HCT116 (cell line): Measurements from ENCODE around the gene TCL1B. TPM values are rescaled to one million over a fixed set of nuclear protein-coding genes. Genes with fewer than 3 reads are reported as not detected.

Experiments used
- ATAC-seq: fragments of 200-7000 bp; cut with Tn5 transposase; 2 replicates; pipeline ENCODE4 v1.9.1; 2020; ENCODE audit warnings: mild to moderate bottlenecking, moderate library complexity
- BruUV-seq: library from RNA; stranded (reverse); fragments of 400-500 nt; replicated peaks from 2 replicates; lab custom pipeline; 2021; lab: Mats Ljungman, UMichigan
- CTCF ChIA-PET: fragments of 300-600 bp; sonication (Branson Sonifier 250); formaldehyde crosslinking; loops from one replicate; lab custom pipeline; 2021; ENCODE audit warnings: antibody characterized with exemption; lab: Charles Lee
- POLR2A ChIA-PET: fragments of 300-600, 350-600 bp; sonication (Branson Sonifier 250); formaldehyde crosslinking; loops from one replicate; lab custom pipeline; 2021; ENCODE audit warnings: antibody characterized with exemption; lab: Charles Lee
- RAD21 ChIA-PET, 2 experiments: fragments of 300-600 bp; sonication (Branson Sonifier 250); formaldehyde crosslinking; loops; one replicate each; lab custom pipeline; 2023; ENCODE audit warnings: low total read pairs in 2 of 2; ENCODE audit not compliant: uncharacterized antibody in 2 of 2, unreplicated experiment in 2 of 2, low non-redundant PET in 1 of 2; lab: Charles Lee
- DNase-seq: peaks from one replicate; pipeline ENCODE4 v3.0.0-alpha.2; 2010; ENCODE audit warnings: low read depth, low spot score
- H2AFZ ChIP-seq: fragments of 200-600 bp; shearing (Covaris generic), sonication (generic); 2 replicates; pipeline ENCODE4 v1.6.1; 2017; ENCODE audit warnings: low read depth, mixed run types, mixed read lengths, antibody characterized with exemption, low read length; ENCODE audit not compliant: poor library complexity, severe bottlenecking
- H3K27ac ChIP-seq: 2 replicates; pipeline ENCODE4 v1.5.1; 2012; ENCODE audit warnings: low read depth, low read length
- H3K27me3 ChIP-seq: fragments of 200-600 bp; sonication (generic); 2 replicates; pipeline ENCODE4 v1.6.1; 2016; ENCODE audit warnings: mixed run types, low read length, mixed read lengths; ENCODE audit not compliant: insufficient read depth
- H3K36me3 ChIP-seq, 2 experiments: fragments of 200-500 bp in 1 of 2; fragments of 200-600 bp in 1 of 2; sonication (Bioruptor generic) in 1 of 2; sonication (generic) in 1 of 2; 2 replicates each; pipeline versions ENCODE4 v1.5.1 to v1.6.1; 2014 to 2016; ENCODE audit warnings: low read length in 2 of 2, inconsistent platforms in 1 of 2, mixed read lengths in 1 of 2, mixed run types in 1 of 2; ENCODE audit not compliant: insufficient read depth in 2 of 2, control insufficient read depth in 1 of 2
- H3K4me1 ChIP-seq, 2 experiments: fragments of 200-600 bp in 1 of 2; sonication (generic) in 1 of 2; 2 replicates each; pipeline versions ENCODE4 v1.5.1 to v1.6.1; 2012 to 2017; ENCODE audit warnings: low read length in 2 of 2, inconsistent platforms in 1 of 2, mild to moderate bottlenecking in 1 of 2, mixed read lengths in 1 of 2, mixed run types in 1 of 2, moderate library complexity in 1 of 2; ENCODE audit not compliant: insufficient read depth in 2 of 2, control insufficient read depth in 1 of 2
- H3K4me2 ChIP-seq: fragments of 200-600 bp; sonication (generic); 2 replicates; pipeline ENCODE4 v1.6.1; 2017; ENCODE audit warnings: mixed run types, low read length, mixed read lengths
- H3K4me3 ChIP-seq, 2 experiments: fragments of 200-600 bp in 1 of 2; sonication (generic) in 1 of 2; replicated peaks in 1 of 2; 2 replicates each; pipeline ENCODE4 v1.5.1; 2011 to 2016; ENCODE audit warnings: low read length in 2 of 2, control low read depth in 1 of 2, low read depth in 1 of 2, mild to moderate bottlenecking in 1 of 2, mixed read lengths in 1 of 2, mixed run types in 1 of 2
- H3K79me2 ChIP-seq: fragments of 200-600 bp; sonication (generic); 2 replicates; pipeline ENCODE4 v1.6.1; 2017; ENCODE audit warnings: mild to moderate bottlenecking, mixed run types, low read length, moderate library complexity, mixed read lengths; ENCODE audit not compliant: insufficient read depth
- H3K9ac ChIP-seq: fragments of 200-600 bp; sonication (generic); 2 replicates; pipeline ENCODE4 v1.6.1; 2016; ENCODE audit warnings: low read length, mixed read lengths
- H3K9me2 ChIP-seq: fragments of 200-600 bp; sonication (generic), shearing (Covaris generic); 2 replicates; pipeline ENCODE4 v1.6.1; 2017; ENCODE audit warnings: mixed run types, mild to moderate bottlenecking, moderate library complexity; ENCODE audit not compliant: insufficient read depth
- H3K9me3 ChIP-seq, 2 experiments: fragments of 200-500 bp in 1 of 2; fragments of 200-600 bp in 1 of 2; sonication (Bioruptor generic) in 1 of 2; sonication (generic) in 1 of 2; 2 replicates each; pipeline ENCODE4 v1.6.1; 2014 to 2017; ENCODE audit warnings: low read length in 2 of 2, mixed read lengths in 2 of 2, inconsistent platforms in 1 of 2, low read depth in 1 of 2, mild to moderate bottlenecking in 1 of 2, mixed run types in 1 of 2, moderate library complexity in 1 of 2; ENCODE audit not compliant: control insufficient read depth in 1 of 2, insufficient read depth in 1 of 2
- H4K20me1 ChIP-seq: fragments of 200-600 bp; sonication (generic), shearing (Covaris generic); 2 replicates; pipeline ENCODE4 v1.6.1; 2017; ENCODE audit warnings: mixed run types, mild to moderate bottlenecking, moderate library complexity; ENCODE audit not compliant: insufficient read depth
- ATF3 ChIP-seq: IDR thresholded peaks from 2 replicates; pipeline ENCODE4 v1.6.1; 2012
- CBX3 ChIP-seq: IDR thresholded peaks from 2 replicates; pipeline ENCODE4 v1.6.1; 2012; ENCODE audit warnings: low read depth
- CTCF ChIP-seq, 3 experiments: fragments of 200-600 bp in 1 of 3; sonication (generic) in 1 of 3; IDR thresholded peaks in 2 of 3; conservative IDR thresholded peaks in 1 of 3; 2 replicates each; pipeline ENCODE4 v1.5.1; 2012 to 2017; ENCODE audit warnings: low read depth in 2 of 3, low read length in 2 of 3, antibody characterized with exemption in 1 of 3, borderline replicate concordance in 1 of 3, control low read depth in 1 of 3, mild to moderate bottlenecking in 1 of 3, mixed read lengths in 1 of 3, mixed run types in 1 of 3, moderate library complexity in 1 of 3; ENCODE audit not compliant: insufficient read depth in 1 of 3
- EZH2phosphoT487 ChIP-seq: fragments of 200-600 bp; IDR thresholded peaks from 2 replicates; pipeline ENCODE4 v1.6.1; 2018; ENCODE audit warnings: antibody characterized with exemption, borderline replicate concordance
- JUND ChIP-seq: IDR thresholded peaks from 2 replicates; pipeline ENCODE4 v1.6.1; 2012
- ZBTB33 ChIP-seq: IDR thresholded peaks from 2 replicates; pipeline ENCODE4 v1.6.1; 2011; ENCODE audit warnings: mild to moderate bottlenecking, low read length, moderate library complexity; ENCODE audit not compliant: insufficient replicate concordance; ENCODE audit errors: extremely low read depth
- ZFX ChIP-seq: fragments of 450-650 bp; IDR thresholded peaks from 2 replicates; pipeline ENCODE4 v1.6.1; 2017
- intact Hi-C: fragments of 100-400 bp; cut with micrococcal nuclease; formaldehyde crosslinking; loops from 2 replicates; pipeline ENCODE4 v1.10.0; 2022
- total RNA-seq: library from RNA; stranded (reverse); gene quantifications from one replicate; pipeline ENCODE4 v1.2.1, GENCODE V29; 2021; ENCODE audit not compliant: unreplicated experiment

The TCL1B gene
- total RNA-seq, 1 experiment from 2014 or later: not detected

GRCh38 chr14:95647926-95648325, 38.3 kb upstream of the TCL1B start:
- no TSS peak for BruUV-seq
- Histone ChIP-seq H2AFZ (no peak overlapping the region), H3K4me2 (no peak overlapping the region), H3K36me3 (no peaks in the 10 kb centered on the region), H3K79me2 (no peaks in the 10 kb centered on the region), H3K9me2 (no peaks in the 10 kb centered on the region), H3K27me3 (peaks cover 58% of the 10 kb centered on the region), H3K9me3 (no peaks in the 10 kb centered on the region), H3K4me3 (no peak overlapping the region), H3K9ac (no peak overlapping the region), H4K20me1 (no peaks in the 10 kb centered on the region), H3K27ac (no peak overlapping the region), H3K4me1 (no peaks in the 10 kb centered on the region)
- POLR2A ChIA-PET: no interaction called here
- CTCF ChIA-PET: no interaction called here
- DNase-seq (no peak), ATAC-seq (no peak)
- intact Hi-C loops: no loop called here
- TF ChIP-seq ATF3 (no peak), CTCF (IDR thresholded peaks at IDR 0.05 in 2 of 3, conservative IDR thresholded peaks at IDR 0.05 in 1 of 3; ENCODE audit: borderline replicate concordance in 1 of 3, insufficient read depth in 1 of 3, low read depth in 2 of 3, low read length in 2 of 3) (no peak), JUND (no peak), EZH2phosphoT487 (no peak), CBX3 (no peak)
- RAD21 ChIA-PET: no interaction called here

- H3K9me3 ChIP-seq: no peaks in the 10 kb centered on the region
- RAD21 ChIA-PET: no interaction called here
- no peaks in the 10 kb centered on the region for H3K79me2 ChIP-seq
- peaks cover 52% of the 10 kb centered on the region for H3K27me3 ChIP-seq
- ATAC-seq (no peak), DNase-seq (no peak)
- POLR2A ChIA-PET: no interaction called here
- no peak for TF ChIP-seq ZBTB33
- no peak for TF ChIP-seq ZFX
- no peak overlapping the region for H3K27ac ChIP-seq
- no peak overlapping the region for H3K4me3 ChIP-seq
- CTCF ChIA-PET: no interaction called here
- no TSS peak for BruUV-seq
- no peak overlapping the region for H2AFZ ChIP-seq
- no peaks in the 10 kb centered on the region for H4K20me1 ChIP-seq
- intact Hi-C loops: no loop called here
- no peaks in the 10 kb centered on the region for H3K36me3 ChIP-seq
- H3K9ac ChIP-seq: no peak overlapping the region
- no peaks in the 10 kb centered on the region for H3K4me1 ChIP-seq
- H3K4me2 ChIP-seq: no peak overlapping the region
- no peaks in the 10 kb centered on the region for H3K9me2 ChIP-seq
Observed at GRCh38 chr14:95649230-95649629, 37.0 kb upstream of the TCL1B start.
